ENCODE data around the gene APOBEC3B.
"Not testable (repeated sequence)": the region's sequence is repeated elsewhere in the genome, so short reads cannot be mapped to it uniquely, and the experiment has no call there.

Gene APOBEC3B

DNA sequence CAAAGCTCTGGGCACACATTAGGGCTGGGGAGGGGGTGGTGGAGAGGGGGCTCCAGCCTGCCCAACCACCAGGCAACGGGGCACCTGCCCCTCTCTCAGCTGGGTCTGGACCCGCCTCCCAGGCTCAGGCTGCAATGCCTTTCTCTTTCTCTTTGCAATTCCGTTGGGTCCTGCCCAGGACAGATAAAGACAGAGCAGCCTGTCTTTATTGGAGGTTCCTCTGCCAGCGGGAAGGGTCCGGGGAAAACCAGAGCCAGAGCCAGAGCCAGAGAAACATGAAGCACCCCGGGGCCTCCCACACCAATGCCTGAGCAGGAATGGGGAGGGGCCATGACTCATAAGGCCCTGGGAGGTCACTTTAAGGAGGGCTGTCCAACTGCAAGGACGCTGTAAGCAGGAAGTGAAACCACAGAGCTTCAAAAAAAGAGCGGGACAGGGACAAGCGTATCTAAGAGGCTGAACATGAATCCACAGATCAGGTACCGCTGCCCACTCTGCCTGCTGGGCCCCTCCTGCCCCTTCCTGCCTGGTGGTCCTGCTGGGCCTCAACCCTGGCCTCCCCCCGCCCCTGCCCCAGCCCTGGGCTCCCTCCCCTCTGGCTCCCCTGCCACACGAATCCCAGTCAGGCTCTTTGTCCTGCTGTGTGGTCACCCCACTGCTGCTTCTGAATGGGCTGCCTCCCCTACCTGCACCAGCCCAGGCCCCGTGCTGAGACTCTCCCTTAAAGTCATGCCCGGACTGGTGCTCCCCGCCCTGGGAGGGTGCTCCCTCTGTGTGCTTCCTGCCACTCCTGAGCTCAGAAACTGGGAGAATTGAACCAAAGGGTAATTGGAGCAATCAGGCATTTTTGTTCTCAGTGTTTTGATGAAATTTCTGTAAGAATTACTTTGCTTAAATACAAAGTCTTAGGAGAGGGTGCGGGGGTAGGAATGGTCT lies at the start of gene APOBEC3B:
APOBEC3B (plus strand) TSS at position 356 of the 936 bp plus-strand sequence; CDS start at position 463, 107 bp downstream.
- no peak for DNase-seq (ENCODE audit: low spot score)

DNA sequence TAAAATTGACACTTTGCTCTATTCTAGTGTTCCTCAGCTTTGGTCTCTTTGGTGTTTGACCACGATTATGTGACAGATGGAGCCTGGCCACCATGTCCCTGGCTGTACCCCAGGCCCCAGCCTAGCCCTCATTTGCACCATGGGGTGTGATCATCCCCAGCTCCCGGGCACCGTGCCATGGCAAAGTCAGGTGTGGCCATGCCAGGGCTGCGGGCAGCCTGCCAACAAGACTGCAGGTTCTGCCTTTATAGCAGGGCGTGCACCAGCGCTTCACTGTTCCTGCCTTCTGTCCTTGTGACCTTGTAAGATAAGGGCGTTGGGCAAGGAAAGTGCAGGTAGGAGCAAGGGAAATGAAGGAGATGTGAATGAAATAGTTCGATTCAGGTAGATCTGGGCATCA lies 47.1 kb upstream of the APOBEC3B start:
- DNase-seq (ENCODE audit: low spot score), result no peak

DNA sequence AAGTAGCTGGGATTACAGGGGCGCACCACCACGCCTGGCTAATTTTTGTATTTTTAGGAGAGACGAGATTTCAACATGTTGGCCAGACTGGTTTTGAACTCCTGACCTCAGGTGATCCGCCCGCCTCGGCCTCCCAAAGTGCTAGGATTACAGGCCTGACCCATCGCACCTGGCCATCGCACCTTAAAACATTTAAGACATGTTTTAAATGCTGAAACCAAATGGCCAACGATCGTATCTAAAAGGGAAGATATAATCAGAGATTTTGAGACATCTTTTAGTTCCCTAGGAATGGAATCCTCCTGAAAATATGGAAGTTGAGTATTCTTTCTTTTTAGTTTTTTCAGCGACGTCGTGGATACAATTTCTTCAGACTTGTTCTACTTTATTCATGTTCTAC lies 46.5 kb upstream of the APOBEC3B start:
- DNase-seq (ENCODE audit: low spot score), result no peak

DNA sequence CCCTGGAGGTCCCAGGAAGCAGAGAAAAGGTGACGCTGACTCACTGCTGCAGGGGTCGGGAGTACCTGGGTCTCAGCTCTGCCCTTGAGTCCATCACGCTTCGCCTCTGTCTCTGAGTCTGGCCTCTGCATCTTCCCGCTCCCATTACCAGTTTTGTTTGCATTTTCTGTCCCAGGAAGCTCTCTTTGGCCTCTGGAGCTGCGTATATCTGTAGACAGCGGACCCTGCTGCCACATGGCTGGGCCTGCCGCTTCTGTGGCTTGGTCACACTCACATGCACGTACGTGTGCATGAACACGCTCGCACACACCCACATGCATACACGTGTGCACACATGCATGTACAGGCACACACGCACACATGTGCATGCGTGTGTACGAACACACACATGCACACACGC lies 45.6 kb upstream of the APOBEC3B start:
- DNase-seq (ENCODE audit: low spot score), result no peak

DNA sequence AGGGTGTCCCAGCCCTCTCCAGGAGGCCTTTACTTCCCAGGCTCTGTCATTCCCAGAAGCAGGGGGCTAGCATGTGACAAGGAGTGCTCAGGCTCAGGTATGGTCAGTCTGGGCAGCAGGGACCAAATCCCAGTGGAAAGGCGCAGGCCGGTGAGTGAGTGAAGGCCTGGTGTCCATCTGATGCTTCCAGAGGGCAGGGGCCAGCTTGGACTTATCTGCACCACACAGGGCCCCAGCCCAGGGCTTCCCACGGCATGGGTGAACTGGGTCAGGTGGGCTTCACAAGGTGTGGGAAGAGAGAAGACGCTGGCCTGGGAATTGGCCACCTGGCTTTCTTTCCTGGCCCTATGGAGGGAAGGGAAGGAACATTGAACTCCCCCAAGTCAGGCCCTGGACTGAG lies 45.1 kb upstream of the APOBEC3B start:
- DNase-seq (ENCODE audit: low spot score), result no peak

DNA sequence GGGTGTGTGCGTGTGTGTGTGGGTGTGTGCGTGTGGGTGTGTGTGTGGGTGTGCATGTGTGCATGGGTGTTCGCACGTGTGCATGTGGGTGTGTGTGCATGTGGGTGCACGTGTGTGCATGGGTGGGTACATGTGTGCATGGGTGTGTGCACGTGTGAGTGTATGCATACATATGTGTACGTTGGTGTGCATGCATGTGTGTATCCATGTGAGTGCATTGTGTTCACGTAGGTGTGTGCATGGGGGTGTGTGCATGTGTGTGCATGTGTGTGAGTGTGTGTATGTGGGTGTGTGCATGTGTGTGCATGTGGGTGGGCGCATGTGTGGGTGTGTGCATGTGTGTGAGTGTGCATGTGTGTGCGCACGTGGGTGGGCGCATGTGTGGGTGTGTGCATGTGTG lies 44.6 kb upstream of the APOBEC3B start:
- DNase-seq (ENCODE audit: low spot score), result no peak

DNA sequence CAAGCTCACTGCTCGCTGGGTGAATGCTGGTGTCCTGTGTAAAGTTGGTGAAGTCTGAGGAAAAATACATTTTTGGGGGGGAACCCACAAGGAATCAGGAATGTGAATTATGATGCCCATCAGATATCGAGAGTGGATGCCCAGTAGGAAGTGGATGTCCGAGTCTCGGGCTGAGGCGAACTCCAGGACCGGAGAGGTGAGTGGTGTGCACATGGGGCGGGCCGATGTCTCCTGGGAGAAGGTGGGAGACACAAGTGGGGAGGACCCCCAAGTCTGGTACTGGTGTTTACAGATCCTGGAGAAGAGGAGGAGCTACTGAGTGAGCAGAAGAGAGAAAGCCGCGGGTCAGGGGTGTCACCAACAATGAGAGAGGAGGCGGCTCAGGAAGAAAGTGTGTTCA lies 43.9 kb upstream of the APOBEC3B start:
- DNase-seq (ENCODE audit: low spot score), result no peak

DNA sequence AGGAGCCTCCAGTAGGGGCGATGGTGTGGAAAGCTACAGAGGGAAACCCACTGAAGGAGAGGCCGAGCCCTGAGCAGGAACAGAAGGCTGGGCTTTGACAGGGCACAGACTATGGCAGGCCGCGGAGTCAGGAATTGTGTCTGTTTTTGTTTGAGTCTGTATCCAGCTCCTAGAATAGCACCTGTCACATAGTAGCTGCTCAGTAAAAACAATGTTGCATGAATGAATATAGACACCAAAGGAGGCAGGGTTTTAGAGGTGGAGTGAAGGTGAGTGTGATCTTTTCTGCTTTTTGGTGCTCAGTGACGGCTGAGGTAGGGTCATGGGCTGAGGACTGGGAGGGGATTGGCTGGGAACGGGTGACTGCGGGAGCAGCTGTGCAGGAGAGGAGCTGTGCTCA lies 43.2 kb upstream of the APOBEC3B start:
- DNase-seq (ENCODE audit: low spot score), result no peak

DNA sequence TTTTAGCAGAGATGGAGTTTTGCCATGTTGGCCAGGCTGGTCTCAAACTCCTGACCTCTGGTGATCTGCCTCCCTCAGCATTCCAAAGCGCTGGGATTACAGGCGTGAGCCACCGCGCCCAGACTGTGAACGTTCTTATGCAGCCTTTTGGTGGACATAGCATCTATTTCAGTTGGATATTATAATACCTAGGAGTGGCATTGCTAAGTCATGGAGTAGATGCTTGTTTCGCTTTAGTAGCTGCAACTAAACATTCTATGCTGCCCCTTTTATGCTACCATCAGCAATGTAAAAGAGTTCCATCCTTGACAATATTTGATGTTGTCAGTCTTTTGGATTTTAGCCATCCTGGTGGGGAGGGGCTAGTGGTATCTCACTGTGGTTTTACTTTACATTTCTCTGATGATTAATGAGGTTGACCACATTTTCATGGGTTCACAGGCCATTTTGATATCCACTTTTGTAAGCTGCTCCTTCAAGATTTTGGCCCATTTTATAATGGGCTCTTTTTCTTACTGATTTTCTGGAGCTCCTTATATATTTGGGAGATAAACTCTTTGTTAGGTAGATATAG lies 41.2 kb upstream of the APOBEC3B start:
- DNase-seq (ENCODE audit: low spot score), result no peak

DNA sequence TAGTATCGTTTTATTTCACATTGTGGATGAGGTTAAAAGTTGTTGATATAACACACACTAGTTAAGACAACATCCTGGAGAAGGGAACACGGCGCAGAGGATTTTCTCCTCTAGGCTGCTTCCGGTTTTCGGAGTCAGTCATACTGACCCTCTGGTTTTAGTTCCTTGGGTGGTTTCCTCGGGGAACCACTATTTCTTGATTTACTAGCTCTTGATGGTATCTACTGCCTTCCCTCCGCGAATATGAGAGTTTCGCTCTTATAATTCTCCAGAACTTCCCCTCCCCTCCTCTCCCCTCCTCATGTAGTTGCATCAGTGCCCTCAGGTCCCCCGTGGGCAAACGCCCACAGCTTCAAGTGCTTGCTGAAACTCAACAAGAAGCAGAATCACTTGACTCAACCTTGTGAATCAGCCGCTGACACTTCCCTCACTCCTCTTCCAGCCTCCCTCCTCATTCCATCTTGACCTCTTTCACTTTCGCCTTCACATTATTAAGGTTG lies 40.6 kb upstream of the APOBEC3B start:
- DNase-seq (ENCODE audit: low spot score), result peak; percentile 4

DNA sequence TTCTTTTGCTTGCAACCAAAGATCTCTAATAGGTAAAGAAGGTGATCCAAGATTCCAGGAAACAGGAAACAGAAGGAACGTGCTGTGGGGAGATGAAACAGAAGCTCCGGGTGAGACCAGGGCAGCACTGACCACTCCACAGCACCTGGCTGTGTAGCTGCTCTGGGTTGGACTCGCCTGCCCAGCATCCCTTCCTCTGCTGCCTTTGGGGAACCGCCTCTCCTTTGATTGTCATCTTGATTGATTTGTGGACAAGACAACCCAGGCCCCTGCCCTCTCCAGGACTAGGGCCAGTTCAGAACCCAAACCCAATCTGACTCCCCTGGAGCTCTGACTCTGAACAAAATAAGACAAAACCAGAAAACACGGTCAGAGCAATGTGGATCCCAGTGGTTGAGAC lies 39.4 kb upstream of the APOBEC3B start:
- peak; percentile 10 for DNase-seq (ENCODE audit: low spot score)

DNA sequence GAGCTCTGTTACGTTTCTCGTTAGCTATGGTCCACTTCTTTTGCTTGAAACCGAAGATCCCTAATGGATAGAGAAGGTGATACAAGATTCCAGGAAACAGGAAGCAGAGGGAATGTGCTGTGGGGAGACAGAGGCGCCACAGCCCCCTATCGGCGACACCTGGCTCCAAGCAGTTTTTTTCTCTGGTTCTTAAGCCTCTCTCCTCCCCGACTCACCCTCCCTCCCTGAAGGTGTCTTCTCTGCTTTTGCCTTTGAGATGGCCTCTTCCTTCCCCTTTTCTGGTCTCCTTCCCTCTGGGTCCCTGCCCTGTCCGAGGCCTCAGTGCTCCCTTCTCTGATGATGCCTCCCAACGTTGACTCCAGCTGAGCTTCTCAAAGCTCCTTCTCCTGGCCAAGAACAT lies 38.9 kb upstream of the APOBEC3B start:
- peak; percentile 44 for DNase-seq (ENCODE audit: low spot score)

DNA sequence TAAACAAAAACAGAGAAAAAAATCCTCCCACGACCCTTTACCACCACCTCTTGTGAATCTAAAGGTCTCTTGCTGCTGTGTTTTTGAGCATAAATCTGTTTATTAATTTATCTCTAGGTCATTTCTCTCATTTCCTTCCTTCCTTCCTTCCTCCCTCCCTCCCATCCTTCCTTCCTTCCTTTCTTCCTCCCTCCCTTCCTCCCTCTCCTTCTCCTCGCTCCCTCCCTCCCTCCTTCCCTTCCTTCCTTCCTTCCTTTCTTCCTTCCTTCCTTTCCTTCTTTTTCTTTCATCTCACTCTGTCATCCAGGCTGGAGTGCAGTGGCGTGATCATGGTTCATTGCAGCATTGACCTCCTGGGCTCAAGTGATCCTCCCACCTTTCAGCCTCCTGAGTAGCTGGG lies 38.3 kb upstream of the APOBEC3B start:
- DNase-seq (ENCODE audit: low spot score), result no peak

DNA sequence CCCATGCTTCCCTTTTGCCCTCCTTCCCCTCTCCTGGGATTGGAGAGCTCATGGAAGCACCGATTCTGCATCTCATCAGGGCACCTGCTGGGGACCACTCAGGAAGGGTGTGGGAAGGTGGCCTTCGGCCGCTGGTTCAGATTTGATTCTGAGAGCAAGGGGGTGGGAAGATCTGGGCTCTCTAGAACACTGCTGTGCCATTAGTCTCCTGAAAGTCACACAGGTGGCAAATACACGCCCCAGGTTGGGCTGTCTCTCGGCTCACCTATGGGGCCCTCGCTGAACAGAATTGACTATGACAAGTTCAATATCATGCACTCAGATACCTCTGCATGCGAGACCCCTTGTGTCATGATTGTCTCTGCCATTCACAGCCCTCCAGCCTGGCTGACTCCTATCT lies 37.5 kb upstream of the APOBEC3B start:
- no peak for DNase-seq (ENCODE audit: low spot score)

DNA sequence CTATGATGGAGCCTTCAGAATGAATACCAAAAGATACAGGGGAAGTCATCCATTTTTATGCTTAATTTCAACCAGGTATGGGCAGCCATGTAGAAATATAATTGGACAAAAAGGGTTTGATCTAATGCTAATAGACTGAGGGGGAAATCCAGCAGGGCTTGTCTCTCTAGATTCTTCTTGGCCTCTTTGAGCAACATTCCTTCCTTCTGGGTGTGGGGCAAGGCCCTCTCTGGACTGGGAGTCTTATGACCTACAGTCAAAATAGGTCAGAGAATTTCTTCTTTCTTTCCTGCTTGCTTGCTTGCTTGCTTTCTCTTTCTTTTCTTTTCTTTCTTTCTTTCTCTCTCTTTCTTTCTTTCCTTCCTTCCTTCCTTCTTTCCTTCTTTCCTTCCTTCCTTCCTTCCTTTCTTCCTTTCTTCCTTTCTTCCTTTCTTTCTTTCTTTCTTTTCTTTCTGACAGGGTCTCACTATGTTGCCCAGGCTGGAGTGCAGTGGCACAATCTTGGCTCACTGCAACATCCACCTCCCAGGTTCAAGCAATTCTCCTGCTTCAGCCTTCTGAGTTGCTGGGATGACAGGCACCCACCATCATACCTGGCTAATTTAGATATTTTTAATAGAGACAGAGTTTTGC lies 36.3 kb upstream of the APOBEC3B start:
- not testable (repeated sequence) for DNase-seq (ENCODE audit: low spot score)

DNA sequence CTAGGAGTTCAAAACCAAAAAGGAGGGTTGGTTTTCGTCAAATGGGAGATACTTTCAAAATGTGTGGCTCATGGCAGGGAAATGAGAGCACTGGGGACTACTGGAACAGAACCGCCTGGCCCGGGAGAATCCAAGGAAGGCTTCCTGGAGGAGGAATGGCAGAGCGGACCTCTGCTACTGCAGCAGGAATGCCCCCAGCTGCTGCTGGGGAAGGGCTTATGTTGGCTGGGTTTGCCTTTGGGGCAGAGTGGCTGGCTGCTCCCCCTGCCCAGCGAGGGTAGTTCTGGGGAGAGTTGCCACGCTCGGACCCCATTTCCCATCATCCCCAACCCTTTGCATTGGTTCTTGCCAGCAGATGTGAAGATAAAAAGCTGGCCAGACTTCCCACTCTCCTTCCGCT lies 35.4 kb upstream of the APOBEC3B start:
- DNase-seq (ENCODE audit: low spot score), result no peak

DNA sequence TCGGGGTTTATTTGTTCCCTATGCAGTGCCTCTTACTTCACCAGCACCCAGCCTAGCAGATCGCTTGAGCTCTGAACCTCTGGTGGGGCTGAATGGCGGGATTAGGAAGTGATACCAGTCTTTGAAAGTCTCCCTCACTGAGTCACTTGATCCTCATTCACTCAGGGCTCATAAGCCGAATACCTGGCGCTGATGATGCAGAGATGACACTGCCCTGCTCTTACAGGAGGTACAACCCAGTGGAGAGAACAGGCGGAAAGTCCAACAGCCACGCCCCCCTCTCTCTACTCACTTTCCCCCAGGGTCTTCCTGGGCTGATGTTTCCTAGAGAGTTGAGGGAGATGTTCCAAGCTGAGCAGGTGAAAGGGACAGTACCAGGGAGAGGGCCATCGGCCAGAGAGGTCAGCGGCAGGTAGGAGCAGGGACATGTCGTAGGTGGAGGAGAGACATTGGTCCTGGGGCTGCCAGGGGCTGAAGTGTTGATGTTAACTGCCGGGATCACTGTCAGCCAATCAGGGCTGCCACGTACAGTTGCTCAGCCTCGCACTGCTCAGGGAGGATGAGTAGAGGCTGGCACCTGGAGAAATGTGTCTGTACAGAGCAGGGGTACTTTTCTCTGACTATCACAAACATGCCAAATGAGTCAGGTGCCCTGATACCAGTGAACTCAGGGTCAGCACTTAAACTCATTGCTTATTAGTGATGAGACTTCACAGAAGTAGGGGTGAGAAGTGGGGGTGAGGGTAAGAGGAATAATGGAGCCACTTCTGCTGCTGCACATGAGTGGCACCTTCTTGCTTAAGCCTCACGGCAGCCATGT lies 34.6 kb upstream of the APOBEC3B start:
- DNase-seq (ENCODE audit: low spot score), result no peak

DNA sequence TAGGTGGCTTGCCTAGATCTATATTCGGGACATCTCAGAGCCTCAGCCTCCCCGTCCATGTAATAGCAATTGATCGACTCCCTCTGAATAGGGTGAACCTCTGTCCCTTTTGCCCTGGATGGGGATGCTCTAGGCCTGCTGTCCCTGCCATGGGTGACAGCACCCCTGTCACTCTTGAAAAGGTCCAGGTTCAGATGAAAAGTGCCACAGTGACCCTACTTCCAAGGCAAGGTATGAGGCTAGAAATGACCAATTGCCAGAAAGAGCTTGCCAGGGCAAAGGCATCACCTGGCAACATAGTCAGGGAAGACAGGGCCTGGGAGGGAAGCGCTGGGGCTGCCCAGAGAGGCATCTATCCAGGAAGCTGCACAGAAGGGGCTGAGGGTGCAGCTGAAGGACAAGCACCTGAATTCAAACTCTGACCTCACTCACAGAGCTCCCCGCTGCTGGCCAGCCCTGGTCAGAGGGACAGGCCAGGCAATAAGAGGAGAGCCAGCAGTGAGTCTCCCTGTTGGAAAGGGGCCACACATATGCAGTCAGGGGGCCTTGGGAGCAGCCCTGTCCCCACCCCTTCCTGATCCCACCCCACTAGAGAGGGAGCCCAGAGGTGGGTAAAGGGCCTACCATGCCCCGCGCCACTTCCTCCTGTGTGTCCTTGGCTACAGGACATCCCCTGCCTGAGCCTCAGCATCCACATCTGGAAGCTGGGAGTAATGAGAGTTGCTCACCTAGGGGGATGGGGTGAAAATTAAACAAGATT lies 33.8 kb upstream of the APOBEC3B start:
- DNase-seq (ENCODE audit: low spot score), result no peak

DNA sequence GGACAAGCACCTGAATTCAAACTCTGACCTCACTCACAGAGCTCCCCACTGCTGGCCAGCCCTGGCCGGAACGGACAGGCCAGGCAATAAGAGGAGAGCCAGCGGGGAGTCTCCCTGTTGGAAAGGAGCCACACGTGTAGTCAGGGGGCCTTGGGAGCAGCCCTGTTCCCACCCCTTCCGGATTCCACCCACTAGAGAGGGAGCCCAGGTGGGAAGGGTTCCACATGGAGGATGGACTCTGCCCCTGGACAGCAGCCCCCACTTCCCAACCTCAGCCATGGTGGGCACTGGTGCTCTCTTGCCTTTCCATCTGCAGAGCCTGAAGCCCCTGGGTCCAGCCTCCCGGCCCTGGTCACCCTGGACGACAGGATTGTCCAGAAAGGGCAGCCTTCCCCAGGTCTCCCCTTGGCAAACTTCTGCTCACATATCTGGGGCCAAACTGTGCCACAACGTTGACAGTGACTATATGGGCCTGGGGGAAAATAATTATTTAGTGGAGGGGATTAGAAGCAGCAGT lies 32.2 kb upstream of the APOBEC3B start:
- DNase-seq (ENCODE audit: low spot score), result no peak

DNA sequence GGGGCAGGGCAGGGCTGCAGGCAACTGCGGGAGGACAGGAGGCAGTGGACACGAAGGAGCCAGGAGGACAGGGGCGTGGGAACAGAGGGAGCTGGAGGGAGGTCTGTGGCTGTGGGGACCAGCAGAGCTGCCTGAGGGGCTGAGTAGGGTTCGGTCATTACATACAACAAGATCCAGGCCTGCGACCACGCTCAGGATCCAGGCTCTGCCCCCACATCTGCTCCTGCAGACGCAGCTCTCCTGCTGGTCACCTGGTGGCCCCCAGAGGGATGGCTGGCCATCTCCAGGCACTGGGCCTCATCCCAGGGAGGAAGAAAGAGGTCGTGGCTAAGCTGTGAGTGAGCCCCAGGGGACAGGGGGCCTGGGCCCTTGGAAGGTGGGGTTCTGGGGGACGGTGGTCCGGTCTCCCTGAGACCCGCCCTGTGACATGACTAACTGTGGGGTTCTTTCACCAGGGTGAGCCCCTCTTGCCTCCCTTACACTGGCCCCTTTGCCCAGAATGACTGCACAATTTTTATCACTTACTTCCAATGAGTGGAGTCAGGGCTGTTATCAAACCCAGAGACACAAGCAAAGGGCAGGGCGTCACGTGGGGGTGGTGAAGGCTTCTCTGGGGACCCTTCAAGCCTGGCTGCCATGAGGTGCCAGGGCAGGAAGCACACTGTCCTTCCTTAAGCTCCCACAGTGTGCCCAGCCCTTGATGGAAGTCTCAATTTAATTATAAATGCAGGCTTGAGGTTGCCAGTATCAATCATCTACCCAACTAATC lies 31.4 kb upstream of the APOBEC3B start:
- DNase-seq (ENCODE audit: low spot score), result no peak
